HepG2 (cell line): ENCODE data around the gene MEF2D. TPM values are rescaled to one million over a fixed set of nuclear protein-coding genes. Genes with fewer than 3 reads are reported as not detected.

Experiments used
- CAMTA2 ChIP-seq: sonication (generic); formaldehyde crosslinking; IDR thresholded peaks from 2 replicates; pipeline ENCODE4 v1.4.0; 2020; ENCODE audit warnings: mild to moderate bottlenecking, missing genetic modification reagents, borderline replicate concordance
- CHCHD3 ChIP-seq: sonication (generic); formaldehyde crosslinking; IDR thresholded peaks from 2 replicates; pipeline ENCODE4 v1.8.0; 2022; ENCODE audit warnings: mild to moderate bottlenecking, missing genetic modification reagents, moderate library complexity
- ERF ChIP-seq: IDR thresholded peaks from 2 replicates; pipeline ENCODE4 v1.6.1; 2018; ENCODE audit warnings: missing biosample characterization, missing genetic modification reagents
- RFXANK ChIP-seq: IDR thresholded peaks from 2 replicates; pipeline ENCODE4 v1.6.1; 2016
- SALL2 ChIP-seq: sonication (generic); formaldehyde crosslinking; IDR thresholded peaks from 2 replicates; pipeline ENCODE4 v1.8.1; 2023; ENCODE audit warnings: mild to moderate bottlenecking, missing genetic modification reagents, inconsistent platforms
- SETDB1 ChIP-seq: sonication (generic); formaldehyde crosslinking; IDR thresholded peaks from 2 replicates; pipeline ENCODE4 v1.5.1; 2020; ENCODE audit warnings: missing genetic modification reagents, mild to moderate bottlenecking, borderline replicate concordance
- SOX5 ChIP-seq: IDR thresholded peaks from 2 replicates; pipeline ENCODE4 v1.6.1; 2016; ENCODE audit warnings: borderline replicate concordance
- ZBTB7B ChIP-seq: sonication (generic); formaldehyde crosslinking; IDR thresholded peaks from 2 replicates; pipeline ENCODE4 v1.4.0; 2020; ENCODE audit warnings: missing genetic modification reagents
- polyA plus RNA-seq, 8 experiments: library from polyadenylated mRNA; depleted of rRNA in 3 of 8; stranded (reverse) in 7 of 8; unstranded in 1 of 8; fragments of >200 nt; fragmentation: Illumina TruSeq in 4 of 8; extraction: Trizol in 4 of 8; gene quantifications; 2 replicates each; pipeline versions ENCODE4 v1.2.1 to v1.2.3, GENCODE V29; 2011 to 2016; ENCODE audit warnings: low read depth in 4 of 8, missing spikeins in 1 of 8, mixed read lengths in 1 of 8; ENCODE audit not compliant: insufficient read depth in 1 of 8
- total RNA-seq, 5 experiments: library from RNA; depleted of rRNA; stranded (reverse); fragments of >200 nt; fragmentation: Illumina TruSeq; extraction: Trizol; gene quantifications; 2 replicates each; pipeline ENCODE4 v1.2.3, GENCODE V29; 2016; ENCODE audit warnings: low read depth in 1 of 5
- TF ChIP-seq, protein P1 (sequence below): sonication (generic); formaldehyde crosslinking; IDR thresholded peaks from 2 replicates; pipeline ENCODE4 v1.5.0; 2020; ENCODE audit warnings: mild to moderate bottlenecking, missing genetic modification reagents
- TF ChIP-seq, protein P2 (sequence below): sonication (generic); formaldehyde crosslinking; IDR thresholded peaks from 2 replicates; pipeline ENCODE4 v1.9.0; 2021; ENCODE audit warnings: missing genetic modification reagents, borderline replicate concordance
- TF ChIP-seq, protein P3 (sequence below): sonication (generic); formaldehyde crosslinking; conservative IDR thresholded peaks from 2 replicates; pipeline ENCODE4 v1.4.0; 2020; ENCODE audit warnings: mild to moderate bottlenecking, missing genetic modification reagents, moderate library complexity
- TF ChIP-seq, protein P4 (sequence below): sonication (generic); formaldehyde crosslinking; IDR thresholded peaks from 2 replicates; pipeline ENCODE4 v1.5.1; 2020; ENCODE audit warnings: mild to moderate bottlenecking, missing genetic modification reagents
- TF ChIP-seq, protein P5 (sequence below): sonication (generic); formaldehyde crosslinking; IDR thresholded peaks from 2 replicates; pipeline ENCODE4 v1.4.0; 2020; ENCODE audit warnings: mild to moderate bottlenecking, missing genetic modification reagents
- TF ChIP-seq, protein P6 (sequence below): sonication (generic); formaldehyde crosslinking; IDR thresholded peaks from 2 replicates; pipeline ENCODE4 v1.4.0; 2020; ENCODE audit warnings: mild to moderate bottlenecking, low read depth, missing genetic modification reagents

MEF2D gene
- total and polyA plus RNA-seq, 2 of the 13 experiments (the other 11 are each of a cell fraction or from before 2014, with no cell fraction given) = 1.6 to 3.9 TPM

DNA sequence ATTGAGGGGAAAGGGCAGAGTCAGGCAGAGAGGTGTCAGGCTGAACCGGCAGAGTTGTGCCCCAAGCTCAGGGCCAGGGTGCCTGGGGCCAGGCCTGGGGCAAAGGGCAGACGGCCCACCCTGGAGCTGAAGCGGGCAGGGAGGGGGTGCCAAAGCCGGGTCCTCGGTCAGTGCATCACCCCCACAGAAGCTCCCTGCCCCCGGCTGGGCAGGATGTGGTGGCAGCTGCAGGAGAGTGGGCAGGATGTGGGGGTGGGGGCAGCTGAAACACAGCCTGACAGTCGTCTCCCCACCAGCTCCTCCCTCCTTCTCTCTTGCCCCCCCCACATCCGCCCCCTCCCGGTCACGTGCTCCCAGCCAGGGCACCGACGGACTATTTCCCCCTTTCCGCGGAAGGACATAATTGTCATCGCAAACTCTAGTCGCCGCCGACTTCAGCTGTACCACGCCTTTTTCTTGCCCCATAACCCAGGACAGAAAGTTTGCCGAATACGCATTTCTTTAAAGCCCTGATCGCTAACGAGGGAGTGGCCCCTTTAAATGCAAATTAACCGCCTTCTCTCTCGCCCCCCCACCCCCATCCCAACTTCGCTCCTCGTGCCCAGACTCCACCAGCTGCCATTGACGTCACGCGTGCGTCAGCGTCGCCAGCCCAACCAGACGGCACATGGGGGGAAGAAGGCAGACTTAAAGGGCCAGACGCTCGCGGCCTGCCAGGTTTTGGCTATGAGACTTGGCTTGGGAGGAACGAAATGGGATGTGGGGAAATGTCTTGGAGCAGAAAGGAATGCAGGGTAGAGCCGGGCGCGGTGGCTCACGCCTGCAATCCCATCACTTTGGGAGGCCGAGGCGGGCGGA is 4.5 kb upstream of the MEF2D start (continued):
- TF ChIP-seq, protein P1, sequence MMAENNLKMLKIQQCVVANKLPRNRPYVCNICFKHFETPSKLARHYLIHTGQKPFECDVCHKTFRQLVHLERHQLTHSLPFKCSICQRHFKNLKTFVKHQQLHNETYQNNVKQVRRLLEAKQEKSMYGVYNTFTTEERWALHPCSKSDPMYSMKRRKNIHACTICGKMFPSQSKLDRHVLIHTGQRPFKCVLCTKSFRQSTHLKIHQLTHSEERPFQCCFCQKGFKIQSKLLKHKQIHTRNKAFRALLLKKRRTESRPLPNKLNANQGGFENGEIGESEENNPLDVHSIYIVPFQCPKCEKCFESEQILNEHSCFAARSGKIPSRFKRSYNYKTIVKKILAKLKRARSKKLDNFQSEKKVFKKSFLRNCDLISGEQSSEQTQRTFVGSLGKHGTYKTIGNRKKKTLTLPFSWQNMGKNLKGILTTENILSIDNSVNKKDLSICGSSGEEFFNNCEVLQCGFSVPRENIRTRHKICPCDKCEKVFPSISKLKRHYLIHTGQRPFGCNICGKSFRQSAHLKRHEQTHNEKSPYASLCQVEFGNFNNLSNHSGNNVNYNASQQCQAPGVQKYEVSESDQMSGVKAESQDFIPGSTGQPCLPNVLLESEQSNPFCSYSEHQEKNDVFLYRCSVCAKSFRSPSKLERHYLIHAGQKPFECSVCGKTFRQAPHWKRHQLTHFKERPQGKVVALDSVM (CRISPR knock-in tag) = no peak
- TF ChIP-seq ERF (CRISPR knock-in tag) (no peak; the same call in 1 of the 2 replicates), CAMTA2 (CRISPR knock-in tag) (no peak), ZBTB7B (no peak), RFXANK (CRISPR knock-in tag) (no peak), SOX5 (CRISPR knock-in tag) (no peak; the same call in 1 of the 2 replicates), SETDB1 (CRISPR knock-in tag) (no peak), CHCHD3 (CRISPR knock-in tag) (0 out of 2 replicates have a peak, but pooled peaks have one; percentile 77), SALL2 (peak; percentile 8; the same call in 1 of the 2 replicates)
- TF ChIP-seq, protein P2, sequence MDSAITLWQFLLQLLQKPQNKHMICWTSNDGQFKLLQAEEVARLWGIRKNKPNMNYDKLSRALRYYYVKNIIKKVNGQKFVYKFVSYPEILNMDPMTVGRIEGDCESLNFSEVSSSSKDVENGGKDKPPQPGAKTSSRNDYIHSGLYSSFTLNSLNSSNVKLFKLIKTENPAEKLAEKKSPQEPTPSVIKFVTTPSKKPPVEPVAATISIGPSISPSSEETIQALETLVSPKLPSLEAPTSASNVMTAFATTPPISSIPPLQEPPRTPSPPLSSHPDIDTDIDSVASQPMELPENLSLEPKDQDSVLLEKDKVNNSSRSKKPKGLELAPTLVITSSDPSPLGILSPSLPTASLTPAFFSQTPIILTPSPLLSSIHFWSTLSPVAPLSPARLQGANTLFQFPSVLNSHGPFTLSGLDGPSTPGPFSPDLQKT (CRISPR knock-in tag) = no peak
- TF ChIP-seq, protein P3, sequence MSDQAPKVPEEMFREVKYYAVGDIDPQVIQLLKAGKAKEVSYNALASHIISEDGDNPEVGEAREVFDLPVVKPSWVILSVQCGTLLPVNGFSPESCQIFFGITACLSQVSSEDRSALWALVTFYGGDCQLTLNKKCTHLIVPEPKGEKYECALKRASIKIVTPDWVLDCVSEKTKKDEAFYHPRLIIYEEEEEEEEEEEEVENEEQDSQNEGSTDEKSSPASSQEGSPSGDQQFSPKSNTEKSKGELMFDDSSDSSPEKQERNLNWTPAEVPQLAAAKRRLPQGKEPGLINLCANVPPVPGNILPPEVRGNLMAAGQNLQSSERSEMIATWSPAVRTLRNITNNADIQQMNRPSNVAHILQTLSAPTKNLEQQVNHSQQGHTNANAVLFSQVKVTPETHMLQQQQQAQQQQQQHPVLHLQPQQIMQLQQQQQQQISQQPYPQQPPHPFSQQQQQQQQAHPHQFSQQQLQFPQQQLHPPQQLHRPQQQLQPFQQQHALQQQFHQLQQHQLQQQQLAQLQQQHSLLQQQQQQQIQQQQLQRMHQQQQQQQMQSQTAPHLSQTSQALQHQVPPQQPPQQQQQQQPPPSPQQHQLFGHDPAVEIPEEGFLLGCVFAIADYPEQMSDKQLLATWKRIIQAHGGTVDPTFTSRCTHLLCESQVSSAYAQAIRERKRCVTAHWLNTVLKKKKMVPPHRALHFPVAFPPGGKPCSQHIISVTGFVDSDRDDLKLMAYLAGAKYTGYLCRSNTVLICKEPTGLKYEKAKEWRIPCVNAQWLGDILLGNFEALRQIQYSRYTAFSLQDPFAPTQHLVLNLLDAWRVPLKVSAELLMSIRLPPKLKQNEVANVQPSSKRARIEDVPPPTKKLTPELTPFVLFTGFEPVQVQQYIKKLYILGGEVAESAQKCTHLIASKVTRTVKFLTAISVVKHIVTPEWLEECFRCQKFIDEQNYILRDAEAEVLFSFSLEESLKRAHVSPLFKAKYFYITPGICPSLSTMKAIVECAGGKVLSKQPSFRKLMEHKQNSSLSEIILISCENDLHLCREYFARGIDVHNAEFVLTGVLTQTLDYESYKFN = peak; percentile 59; the same call in 1 of the 2 replicates
- TF ChIP-seq, protein P4, sequence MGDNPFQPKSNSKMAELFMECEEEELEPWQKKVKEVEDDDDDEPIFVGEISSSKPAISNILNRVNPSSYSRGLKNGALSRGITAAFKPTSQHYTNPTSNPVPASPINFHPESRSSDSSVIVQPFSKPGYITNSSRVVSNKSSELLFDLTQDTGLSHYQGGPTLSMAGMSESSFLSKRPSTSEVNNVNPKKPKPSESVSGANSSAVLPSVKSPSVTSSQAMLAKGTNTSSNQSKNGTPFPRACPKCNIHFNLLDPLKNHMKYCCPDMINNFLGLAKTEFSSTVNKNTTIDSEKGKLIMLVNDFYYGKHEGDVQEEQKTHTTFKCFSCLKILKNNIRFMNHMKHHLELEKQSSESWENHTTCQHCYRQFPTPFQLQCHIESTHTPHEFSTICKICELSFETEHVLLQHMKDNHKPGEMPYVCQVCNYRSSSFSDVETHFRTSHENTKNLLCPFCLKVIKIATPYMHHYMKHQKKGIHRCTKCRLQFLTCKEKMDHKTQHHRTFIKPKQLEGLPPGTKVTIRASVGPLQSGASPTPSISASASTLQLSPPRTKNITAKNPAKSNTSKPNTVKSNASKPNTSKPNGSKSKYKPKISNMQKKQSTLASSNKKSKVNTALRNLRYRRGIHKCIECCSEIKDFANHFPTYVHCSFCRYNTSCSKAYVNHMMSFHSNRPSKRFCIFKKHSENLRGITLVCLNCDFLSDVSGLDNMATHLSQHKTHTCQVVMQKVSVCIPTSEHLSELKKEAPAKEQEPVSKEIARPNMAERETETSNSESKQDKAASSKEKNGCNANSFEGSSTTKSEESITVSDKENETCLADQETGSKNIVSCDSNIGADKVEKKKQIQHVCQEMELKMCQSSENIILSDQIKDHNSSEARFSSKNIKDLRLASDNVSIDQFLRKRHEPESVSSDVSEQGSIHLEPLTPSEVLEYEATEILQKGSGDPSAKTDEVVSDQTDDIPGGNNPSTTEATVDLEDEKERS = no peak
- TF ChIP-seq, protein P5, sequence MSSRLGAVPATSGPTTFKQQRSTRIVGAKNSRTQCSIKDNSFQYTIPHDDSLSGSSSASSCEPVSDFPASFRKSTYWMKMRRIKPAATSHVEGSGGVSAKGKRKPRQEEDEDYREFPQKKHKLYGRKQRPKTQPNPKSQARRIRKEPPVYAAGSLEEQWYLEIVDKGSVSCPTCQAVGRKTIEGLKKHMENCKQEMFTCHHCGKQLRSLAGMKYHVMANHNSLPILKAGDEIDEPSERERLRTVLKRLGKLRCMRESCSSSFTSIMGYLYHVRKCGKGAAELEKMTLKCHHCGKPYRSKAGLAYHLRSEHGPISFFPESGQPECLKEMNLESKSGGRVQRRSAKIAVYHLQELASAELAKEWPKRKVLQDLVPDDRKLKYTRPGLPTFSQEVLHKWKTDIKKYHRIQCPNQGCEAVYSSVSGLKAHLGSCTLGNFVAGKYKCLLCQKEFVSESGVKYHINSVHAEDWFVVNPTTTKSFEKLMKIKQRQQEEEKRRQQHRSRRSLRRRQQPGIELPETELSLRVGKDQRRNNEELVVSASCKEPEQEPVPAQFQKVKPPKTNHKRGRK (CRISPR knock-in tag) = no peak
- TF ChIP-seq, protein P6, sequence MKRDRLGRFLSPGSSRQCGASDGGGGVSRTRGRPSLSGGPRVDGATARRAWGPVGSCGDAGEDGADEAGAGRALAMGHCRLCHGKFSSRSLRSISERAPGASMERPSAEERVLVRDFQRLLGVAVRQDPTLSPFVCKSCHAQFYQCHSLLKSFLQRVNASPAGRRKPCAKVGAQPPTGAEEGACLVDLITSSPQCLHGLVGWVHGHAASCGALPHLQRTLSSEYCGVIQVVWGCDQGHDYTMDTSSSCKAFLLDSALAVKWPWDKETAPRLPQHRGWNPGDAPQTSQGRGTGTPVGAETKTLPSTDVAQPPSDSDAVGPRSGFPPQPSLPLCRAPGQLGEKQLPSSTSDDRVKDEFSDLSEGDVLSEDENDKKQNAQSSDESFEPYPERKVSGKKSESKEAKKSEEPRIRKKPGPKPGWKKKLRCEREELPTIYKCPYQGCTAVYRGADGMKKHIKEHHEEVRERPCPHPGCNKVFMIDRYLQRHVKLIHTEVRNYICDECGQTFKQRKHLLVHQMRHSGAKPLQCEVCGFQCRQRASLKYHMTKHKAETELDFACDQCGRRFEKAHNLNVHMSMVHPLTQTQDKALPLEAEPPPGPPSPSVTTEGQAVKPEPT (CRISPR knock-in tag) = no peak
